HG02938 (cell line): ENCODE data around the gene VPS33A.
"Not testable (repeated sequence)": the region's sequence is repeated elsewhere in the genome, so short reads cannot be mapped to it uniquely, and the experiment has no call there.

Experiments
- ATAC-seq: cut with Tn5 transposase; IDR thresholded peaks from one replicate; pipeline ENCODE4 v1.9.1; 2021; ENCODE audit warnings: mild to moderate bottlenecking, moderate library complexity; ENCODE audit not compliant: unreplicated experiment

The VPS33A gene

DNA sequence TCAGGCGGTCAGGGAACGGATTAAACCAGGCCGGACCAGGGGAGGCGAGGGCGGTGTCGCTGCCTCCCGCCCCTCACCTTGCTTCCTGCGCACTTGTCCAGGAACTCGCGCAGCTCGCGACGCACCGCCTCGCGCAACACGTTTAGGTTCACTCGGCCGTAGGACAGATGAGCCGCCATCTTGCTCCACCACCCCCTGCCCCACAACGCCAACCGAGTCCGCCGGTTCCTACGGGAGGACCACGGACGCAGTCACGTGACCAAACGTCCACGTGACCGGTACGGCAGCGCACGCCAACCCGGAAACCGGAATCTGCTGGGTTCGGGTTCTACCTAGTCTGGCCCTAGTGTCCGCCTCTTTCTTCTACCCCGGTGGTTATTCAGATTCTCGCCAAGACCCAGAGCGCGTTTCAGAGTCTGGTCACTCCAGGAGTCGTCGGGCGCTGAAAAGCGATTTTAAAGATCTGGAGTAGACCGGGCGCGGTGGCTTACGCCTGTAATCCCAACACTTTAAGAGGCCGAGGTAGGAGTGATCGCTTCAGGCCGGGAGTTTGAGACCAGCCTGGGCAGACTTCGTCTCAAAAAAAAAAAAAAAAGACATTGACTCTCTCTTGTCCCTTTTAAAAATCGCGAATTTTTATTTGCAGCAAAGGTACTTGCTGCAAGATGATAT, at the start of gene VPS33A:
Gene VPS33A (minus strand): TSS at position 265 of the 672 bp plus-strand sequence. CDS start 86 bp downstream, at position 179.
- peak; percentile 91 for ATAC-seq

DNA sequence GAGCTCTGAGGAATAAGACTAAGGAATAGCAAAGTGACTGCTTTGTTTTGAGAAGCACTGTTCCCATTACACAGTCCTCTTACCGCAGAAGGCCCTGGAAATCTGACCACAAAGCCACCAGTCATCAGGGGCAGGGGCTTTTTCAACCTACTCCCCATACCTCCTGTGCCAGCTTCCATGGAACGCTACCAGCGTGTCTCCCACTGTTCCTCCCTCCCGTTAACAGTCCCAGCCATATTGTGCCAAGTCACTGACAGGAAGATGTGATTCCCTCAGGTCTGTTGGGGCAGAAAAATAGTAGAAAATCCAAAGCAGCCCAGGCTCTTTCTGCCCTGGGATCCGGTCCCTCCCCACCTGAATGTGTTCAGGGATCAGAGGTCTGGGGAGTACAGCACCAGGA, 46.6 kb upstream of the VPS33A start:
- ATAC-seq, result no peak

- no peak for ATAC-seq
These were observed 45.4 kb upstream of the VPS33A start for GRCh38 chr12:122311696-122312095.

DNA sequence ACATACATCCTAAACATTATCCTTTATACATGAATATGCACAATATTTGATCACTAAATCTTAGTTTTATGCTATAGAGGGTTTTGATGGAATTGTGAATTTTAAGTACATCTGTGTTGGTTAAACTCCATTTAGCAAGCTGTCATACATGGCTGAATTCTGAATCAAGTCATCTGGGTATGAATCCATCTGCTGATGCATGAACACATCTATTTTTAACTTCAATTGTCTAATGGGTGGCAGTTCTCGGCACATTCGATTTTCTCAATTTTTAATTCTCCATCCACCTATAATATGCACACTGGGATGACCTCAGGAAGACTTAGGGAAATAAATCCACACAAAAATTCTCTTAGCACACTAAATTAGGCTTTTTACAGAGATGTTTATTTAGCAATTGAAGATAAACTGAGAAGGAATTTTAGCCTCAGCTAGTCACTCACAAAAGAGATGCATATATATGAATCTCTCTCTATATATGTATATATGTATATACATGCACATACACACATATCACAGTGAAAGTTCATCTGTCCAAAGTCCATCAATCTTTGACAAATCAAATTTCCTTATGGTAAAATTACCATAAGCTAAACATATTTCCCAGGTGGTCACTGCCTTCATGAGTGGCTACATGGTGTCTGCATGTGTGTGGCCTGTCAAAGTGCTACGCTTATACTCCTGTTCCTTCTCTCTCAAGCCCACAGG, 44.5 kb upstream of the VPS33A start:
- ATAC-seq, result no peak

DNA sequence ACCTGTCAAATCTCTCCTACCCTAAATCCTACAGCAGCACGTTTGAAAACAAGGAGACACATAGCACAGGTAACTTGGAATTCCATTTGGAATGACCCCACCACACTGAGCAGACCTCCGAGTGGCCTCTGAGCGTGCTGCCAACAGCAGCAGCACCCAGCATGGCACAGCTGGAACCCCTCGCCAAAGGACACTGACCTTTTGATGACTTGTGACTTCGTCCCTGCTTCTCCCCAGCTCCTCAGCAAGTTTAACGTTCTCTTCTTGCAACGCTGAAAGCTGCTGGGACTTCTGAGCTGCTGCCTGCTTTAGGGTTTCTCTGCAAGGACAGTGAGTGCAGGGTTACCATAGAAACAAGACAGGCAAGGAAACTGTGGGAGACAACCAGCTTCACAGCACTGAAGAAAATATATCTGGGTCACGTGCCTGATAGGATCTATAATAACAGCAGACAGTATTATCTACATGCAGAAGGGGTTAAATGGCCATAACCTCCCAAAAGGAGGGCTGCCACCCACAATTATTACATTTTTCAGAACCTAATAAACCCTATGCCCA, 43.3 kb upstream of the VPS33A start:
- no peak for ATAC-seq

DNA sequence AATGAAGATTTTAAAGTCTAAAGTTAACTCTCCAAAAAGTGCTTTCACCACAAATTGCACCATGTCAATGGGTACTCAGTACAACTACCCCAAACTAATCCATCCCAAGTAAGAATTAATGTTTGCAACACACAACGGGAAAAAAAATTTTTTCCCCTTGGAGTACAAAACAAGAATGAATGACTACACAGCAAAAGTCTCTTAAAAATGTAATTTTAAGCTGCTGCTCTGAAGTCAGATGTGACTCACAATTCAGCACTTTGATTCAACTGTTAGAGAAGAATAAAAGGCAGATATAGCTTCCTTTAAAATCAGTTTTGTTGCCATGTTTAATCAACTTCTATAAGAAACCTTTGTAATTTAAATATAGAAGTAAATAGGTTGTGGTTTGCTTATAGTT, 42.5 kb upstream of the VPS33A start:
- no peak for ATAC-seq

DNA sequence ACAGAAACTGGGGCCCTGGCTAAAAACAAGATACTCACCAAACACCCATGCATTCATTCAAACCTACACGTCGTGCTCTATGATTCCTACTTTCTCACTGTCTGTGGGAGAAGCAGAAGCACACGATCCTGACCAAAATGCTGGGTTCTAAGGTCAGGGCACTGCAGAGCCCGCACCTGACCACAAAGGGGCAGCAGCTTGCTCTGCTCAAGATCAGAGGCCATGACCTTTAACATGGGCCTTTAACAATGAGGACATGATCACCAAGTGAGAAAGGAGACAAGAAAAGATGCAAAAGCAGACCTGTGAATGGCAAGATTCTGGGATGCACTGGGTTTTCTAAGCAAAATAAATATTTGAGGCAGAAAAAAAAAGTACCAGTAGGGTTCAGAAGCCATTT, 40.1 kb upstream of the VPS33A start:
- ATAC-seq, result no peak

- ATAC-seq, result no peak
These were observed 38.6 kb upstream of the VPS33A start for GRCh38 chr12:122304924-122305323.

DNA sequence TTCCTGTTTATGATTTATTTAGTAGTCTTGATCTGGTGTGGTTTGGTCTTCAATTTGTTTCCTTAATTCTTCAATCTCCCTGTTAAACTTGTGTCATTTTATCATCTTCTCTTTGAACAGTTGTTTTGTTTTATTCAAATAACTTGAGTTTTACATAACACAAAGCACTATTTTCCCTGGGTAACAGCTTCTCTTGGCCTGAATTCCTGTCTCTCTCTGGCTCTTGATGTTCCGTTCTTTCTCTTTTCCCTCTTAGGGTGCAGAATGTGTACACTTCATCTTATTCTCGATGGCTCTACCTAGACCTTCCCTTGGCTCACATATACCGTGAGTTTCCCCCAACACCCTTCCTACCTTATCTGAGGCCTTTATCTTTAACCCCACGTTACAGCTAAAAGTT, 36.8 kb upstream of the VPS33A start:
- ATAC-seq, result no peak

- ATAC-seq, result no peak
These were observed 31.9 kb upstream of the VPS33A start for GRCh38 chr12:122298071-122298748.

DNA sequence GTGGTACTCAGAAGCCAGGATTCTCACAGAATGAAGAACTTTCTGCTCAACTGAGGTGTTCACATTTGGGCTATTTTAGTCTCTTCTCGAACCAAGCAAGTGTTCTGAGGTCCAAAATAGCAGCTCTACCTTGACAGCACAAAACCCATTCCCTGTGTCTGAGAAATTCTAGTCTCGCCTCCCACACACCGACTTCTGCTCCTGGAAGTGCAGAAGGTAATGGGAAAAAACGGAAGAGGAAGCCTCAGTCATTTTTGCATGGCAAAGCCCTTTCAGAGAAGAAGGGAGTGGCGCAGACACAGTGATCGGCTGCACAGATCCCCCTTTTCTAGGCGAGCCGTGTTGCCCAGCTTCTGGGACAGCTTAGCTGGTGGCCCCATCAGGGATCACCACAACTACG, 31.2 kb upstream of the VPS33A start:
- ATAC-seq, result no peak

DNA sequence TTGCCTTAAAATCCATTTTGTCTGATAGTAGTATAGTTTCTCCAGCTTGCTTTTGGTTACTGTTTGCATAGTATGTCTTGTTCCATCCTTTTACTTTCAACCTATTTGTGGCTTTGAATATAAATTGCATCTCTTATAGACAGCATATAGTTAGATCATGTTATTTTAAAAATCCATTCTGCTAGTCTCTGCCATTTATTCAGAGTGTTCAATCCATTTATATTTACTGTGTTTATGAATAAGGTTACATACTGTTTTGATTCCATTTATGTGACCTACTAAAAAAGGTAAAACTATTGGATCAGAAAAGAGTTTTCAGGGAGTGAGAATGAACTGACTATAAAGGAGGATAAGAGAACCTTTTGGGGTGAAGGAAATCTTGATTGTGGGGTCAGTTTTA, 29.6 kb upstream of the VPS33A start:
- no peak for ATAC-seq

- no peak for ATAC-seq
These were observed 26.8 kb upstream of the VPS33A start for GRCh38 chr12:122293081-122293480.

GRCh38 chr12:122291431-122291830, 25.1 kb upstream of the VPS33A start:
- ATAC-seq, result no peak

GRCh38 chr12:122283680-122284079, 17.4 kb upstream of the VPS33A start:
- no peak for ATAC-seq

GRCh38 chr12:122282061-122282460, 15.8 kb upstream of the VPS33A start:
- no peak for ATAC-seq

- no peak for ATAC-seq
These were observed 9.9 kb upstream of the VPS33A start for GRCh38 chr12:122276242-122276641.

DNA sequence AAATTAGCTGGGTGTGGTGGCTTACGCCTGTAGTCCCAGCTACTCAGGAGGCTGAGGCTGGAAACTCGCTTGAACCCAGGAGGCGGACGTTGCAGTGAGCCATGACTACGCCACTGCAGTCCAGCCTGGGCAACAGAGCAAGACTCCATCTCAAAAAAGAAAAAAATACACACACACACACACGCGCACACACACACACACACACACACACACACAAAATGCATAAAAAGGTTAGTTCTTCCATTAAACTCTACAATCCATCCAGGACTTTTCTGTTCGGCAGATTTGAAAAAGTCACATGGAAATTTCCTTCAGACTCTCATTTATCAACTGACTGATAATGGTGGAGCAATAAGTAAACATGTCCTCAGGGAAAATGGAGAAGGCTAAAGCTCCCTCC, 9.2 kb upstream of the VPS33A start:
- ATAC-seq, result no peak

- ATAC-seq, result peak; percentile 38
These were observed 436 bp downstream of the VPS33A start for GRCh38 chr12:122265886-122266229.

- ATAC-seq, result no peak
These were observed 818 bp downstream of the VPS33A start for GRCh38 chr12:122265476-122265875.

DNA sequence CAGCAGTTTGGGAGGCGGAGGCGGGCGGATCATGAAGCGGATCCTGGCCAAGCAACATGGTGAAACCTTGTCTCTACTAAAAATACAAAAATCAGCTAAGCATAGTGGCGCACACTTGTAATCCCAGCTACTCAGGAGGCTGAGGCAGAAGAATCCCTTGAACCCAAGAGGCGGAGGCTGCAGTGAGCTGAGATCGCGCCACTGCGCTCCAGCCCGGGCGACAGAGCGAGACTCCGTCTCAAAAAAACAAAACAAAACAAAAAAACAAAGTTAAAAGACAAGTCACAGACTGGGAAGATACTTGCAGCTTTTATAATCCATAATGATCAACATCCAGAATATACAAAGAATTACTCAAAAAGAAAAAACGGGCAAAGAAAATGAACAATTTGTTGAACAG, 5.6 kb downstream of the VPS33A start:
- ATAC-seq, result not testable (repeated sequence)

GRCh38 chr12:122258939-122259338, 7.4 kb downstream of the VPS33A start:
- not testable (repeated sequence) for ATAC-seq
